PC-9 (cell line): Measurements from ENCODE around the gene CPXM2. TPM values are rescaled to one million over a fixed set of nuclear protein-coding genes. Genes with fewer than 3 reads are reported as not detected.

Experiments
- BruUV-seq: library from RNA; stranded (reverse); fragments of 400-500 nt; replicated peaks from 2 replicates; lab custom pipeline; 2021; lab: Mats Ljungman, UMichigan
- CTCF ChIA-PET: fragments of 300-600 bp; sonication (Branson Sonifier 250); formaldehyde crosslinking; loops from one replicate; lab custom pipeline; 2022; ENCODE audit warnings: antibody characterized with exemption; lab: Charles Lee
- POLR2A ChIA-PET: fragments of 300-600 bp; sonication (Branson Sonifier 250); formaldehyde crosslinking; loops from one replicate; lab custom pipeline; 2022; ENCODE audit warnings: antibody characterized with exemption; ENCODE audit not compliant: unreplicated experiment; lab: Charles Lee
- DNase-seq, 2 experiments: peaks; one replicate each; pipeline versions ENCODE4 v3.0.0 to v3.0.0-alpha.2; 2015 to 2022; ENCODE audit warnings: mixed read lengths in 1 of 2
- H2AFZ ChIP-seq: fragments of 200-600 bp; sonication (generic); 2 replicates; pipeline ENCODE4 v1.8.1; 2017; ENCODE audit warnings: antibody characterized with exemption
- H3F3A ChIP-seq: fragments of 200-600 bp; sonication (generic); 2 replicates; pipeline ENCODE4 v1.8.1; 2017; ENCODE audit warnings: antibody characterized with exemption, mild to moderate bottlenecking, low read depth; ENCODE audit not compliant: insufficient read depth
- H3K27ac ChIP-seq: fragments of 200-600 bp; sonication (generic); 2 replicates; pipeline ENCODE4 v1.6.1; 2016; ENCODE audit warnings: mixed run types
- H3K27me3 ChIP-seq: fragments of 200-600 bp; sonication (generic); 2 replicates; pipeline ENCODE4 v1.6.1; 2016; ENCODE audit warnings: low read depth, mixed run types; ENCODE audit not compliant: insufficient read depth
- H3K36me3 ChIP-seq: fragments of 200-600 bp; sonication (generic); 2 replicates; pipeline ENCODE4 v1.6.1; 2016; ENCODE audit warnings: low read depth, mixed run types
- H3K4me1 ChIP-seq: fragments of 200-600 bp; sonication (generic); replicated peaks from 2 replicates; pipeline ENCODE4 v1.6.1; 2016; ENCODE audit warnings: mixed run types; ENCODE audit not compliant: insufficient read depth
- H3K4me2 ChIP-seq: fragments of 200-600 bp; sonication (generic); 2 replicates; pipeline ENCODE4 v1.6.1; 2017; ENCODE audit warnings: mixed run types
- H3K4me3 ChIP-seq: fragments of 200-600 bp; sonication (generic); 2 replicates; pipeline ENCODE4 v1.6.1; 2016; ENCODE audit warnings: mixed run types
- H3K79me2 ChIP-seq: fragments of 200-600 bp; sonication (generic); 2 replicates; pipeline ENCODE4 v1.6.1; 2017; ENCODE audit warnings: low read depth, mixed run types
- H3K9me2 ChIP-seq: fragments of 200-600 bp; sonication (generic); 2 replicates; pipeline ENCODE4 v1.8.1; 2017; ENCODE audit warnings: mild to moderate bottlenecking; ENCODE audit not compliant: insufficient read depth
- H3K9me3 ChIP-seq: fragments of 200-600 bp; sonication (generic); 2 replicates; pipeline ENCODE4 v1.8.1; 2016; ENCODE audit warnings: low read depth; ENCODE audit not compliant: insufficient read depth
- H4K20me1 ChIP-seq: fragments of 200-600 bp; sonication (generic); 2 replicates; pipeline ENCODE4 v1.8.1; 2017; ENCODE audit not compliant: insufficient read depth
- CTCF ChIP-seq: fragments of 200-600 bp; sonication (generic); conservative IDR thresholded peaks from 2 replicates; pipeline ENCODE4 v1.6.1; 2017; ENCODE audit warnings: mixed run types, antibody characterized with exemption, mild to moderate bottlenecking, moderate library complexity
- EZH2 ChIP-seq: fragments of 200-600 bp; sonication (generic); IDR thresholded peaks from 2 replicates; pipeline ENCODE4 v1.8.0; 2017; ENCODE audit warnings: antibody characterized with exemption, low read depth
- intact Hi-C: fragments of 100-400 bp; cut with micrococcal nuclease; formaldehyde crosslinking; loops from one replicate; pipeline ENCODE4 v1.10.0; 2022; ENCODE audit not compliant: unreplicated experiment
- total RNA-seq: library from RNA; stranded (reverse); gene quantifications from 2 replicates; pipeline ENCODE4 v1.2.3, GENCODE V29; 2021

CPXM2 gene
- total RNA-seq, 1 experiment from 2014 or later, result not detected

GRCh38 chr10:123798856-123799255 is 92.8 kb downstream of the CPXM2 start:
- no peak for DNase-seq
- no peaks in the 10 kb centered on the region for H3K9me2 ChIP-seq
- H3K79me2 ChIP-seq, result no peaks in the 10 kb centered on the region
- POLR2A ChIA-PET, result no interaction called here
- H4K20me1 ChIP-seq, result no peaks in the 10 kb centered on the region
- no peaks in the 10 kb centered on the region for H3K9me3 ChIP-seq
- H3K4me3 ChIP-seq, result no peak overlapping the region
- CTCF ChIA-PET, result no interaction called here
- H3K4me1 ChIP-seq, result no peaks in the 10 kb centered on the region
- H3K4me2 ChIP-seq, result no peak overlapping the region
- H2AFZ ChIP-seq, result no peak overlapping the region
- H3K36me3 ChIP-seq, result no peaks in the 10 kb centered on the region
- no peaks in the 10 kb centered on the region for H3F3A ChIP-seq
- H3K27ac ChIP-seq, result no peak overlapping the region
- intact Hi-C loops, result no loop called here
- H3K27me3 ChIP-seq, result peaks cover 39% of the 10 kb centered on the region
- TF ChIP-seq CTCF, result no peak
- TF ChIP-seq EZH2, result no peak
- BruUV-seq, result no TSS peak

GRCh38 chr10:123797813-123798212 is 93.8 kb downstream of the CPXM2 start:
- DNase-seq, result no peak
- H3K4me2 ChIP-seq, result no peak overlapping the region
- H3K9me3 ChIP-seq, result no peaks in the 10 kb centered on the region
- peaks cover 45% of the 10 kb centered on the region for H3K27me3 ChIP-seq
- TF ChIP-seq EZH2 (no peak), CTCF (no peak)
- intact Hi-C loops, result no loop called here
- H3F3A ChIP-seq, result no peaks in the 10 kb centered on the region
- no peaks in the 10 kb centered on the region for H3K4me1 ChIP-seq
- no peaks in the 10 kb centered on the region for H3K79me2 ChIP-seq
- H3K36me3 ChIP-seq, result no peaks in the 10 kb centered on the region
- POLR2A ChIA-PET, result no interaction called here
- no peak overlapping the region for H2AFZ ChIP-seq
- BruUV-seq, result no TSS peak
- no peak overlapping the region for H3K4me3 ChIP-seq
- no peaks in the 10 kb centered on the region for H4K20me1 ChIP-seq
- CTCF ChIA-PET, result no interaction called here
- no peak overlapping the region for H3K27ac ChIP-seq
- no peaks in the 10 kb centered on the region for H3K9me2 ChIP-seq

GRCh38 chr10:123796736-123797135 is 94.9 kb downstream of the CPXM2 start:
- H3K4me2 ChIP-seq, result no peak overlapping the region
- H3K27ac ChIP-seq, result no peak overlapping the region
- H3K9me3 ChIP-seq, result no peaks in the 10 kb centered on the region
- no peaks in the 10 kb centered on the region for H3K36me3 ChIP-seq
- no peaks in the 10 kb centered on the region for H3K9me2 ChIP-seq
- peaks cover 56% of the 10 kb centered on the region for H3K27me3 ChIP-seq
- TF ChIP-seq EZH2 (no peak), CTCF (no peak)
- POLR2A ChIA-PET, result no interaction called here
- H2AFZ ChIP-seq, result no peak overlapping the region
- H3F3A ChIP-seq, result no peaks in the 10 kb centered on the region
- no peak for DNase-seq
- no peak overlapping the region for H3K4me3 ChIP-seq
- no peaks in the 10 kb centered on the region for H4K20me1 ChIP-seq
- no peaks in the 10 kb centered on the region for H3K4me1 ChIP-seq
- BruUV-seq, result no TSS peak
- intact Hi-C loops, result no loop called here
- H3K79me2 ChIP-seq, result no peaks in the 10 kb centered on the region
- CTCF ChIA-PET, result no interaction called here
